PFSK-1 (cell line): ENCODE results near the gene DIP2C.

Experiments used
- FOXP2 ChIP-seq: optimal IDR thresholded peaks from 2 replicates; pipeline ENCODE3; 2011; ENCODE audit warnings: borderline replicate concordance, control low read depth, inconsistent platforms; ENCODE audit not compliant: insufficient read depth; ENCODE audit errors: extremely low read length, extremely low read depth
- POLR2AphosphoS5 ChIP-seq: IDR thresholded peaks from 2 replicates; pipeline ENCODE4 v1.6.1; 2012; ENCODE audit warnings: low read depth, mild to moderate bottlenecking, control low read depth, low read length, moderate library complexity
- SIN3A ChIP-seq: IDR thresholded peaks from 2 replicates; pipeline ENCODE4 v1.6.1; 2012; ENCODE audit warnings: mild to moderate bottlenecking, low read length, moderate library complexity, borderline replicate concordance; ENCODE audit not compliant: insufficient read depth
- TAF1 ChIP-seq: IDR thresholded peaks from 2 replicates; pipeline ENCODE4 v1.6.1; 2012; ENCODE audit warnings: low read length, control low read depth, borderline replicate concordance; ENCODE audit not compliant: insufficient read depth
- TF ChIP-seq, protein P1 (sequence below), 2 experiments: IDR thresholded peaks; 2 replicates each; pipeline versions ENCODE4 v1.6.1 to v1.8.0; 2011 to 2012; ENCODE audit warnings: low read depth in 2 of 2, low read length in 2 of 2, control low read depth in 1 of 2, inconsistent platforms in 1 of 2, mild to moderate bottlenecking in 1 of 2, moderate library complexity in 1 of 2; ENCODE audit not compliant: insufficient read depth in 1 of 2

Gene DIP2C

GRCh38 chr10:675532-675931 lies 13.9 kb downstream of the DIP2C start:
- TF ChIP-seq POLR2AphosphoS5 (no peak), TAF1 (no peak), SIN3A (no peak), FOXP2 (no peak)
- TF ChIP-seq, protein P1, sequence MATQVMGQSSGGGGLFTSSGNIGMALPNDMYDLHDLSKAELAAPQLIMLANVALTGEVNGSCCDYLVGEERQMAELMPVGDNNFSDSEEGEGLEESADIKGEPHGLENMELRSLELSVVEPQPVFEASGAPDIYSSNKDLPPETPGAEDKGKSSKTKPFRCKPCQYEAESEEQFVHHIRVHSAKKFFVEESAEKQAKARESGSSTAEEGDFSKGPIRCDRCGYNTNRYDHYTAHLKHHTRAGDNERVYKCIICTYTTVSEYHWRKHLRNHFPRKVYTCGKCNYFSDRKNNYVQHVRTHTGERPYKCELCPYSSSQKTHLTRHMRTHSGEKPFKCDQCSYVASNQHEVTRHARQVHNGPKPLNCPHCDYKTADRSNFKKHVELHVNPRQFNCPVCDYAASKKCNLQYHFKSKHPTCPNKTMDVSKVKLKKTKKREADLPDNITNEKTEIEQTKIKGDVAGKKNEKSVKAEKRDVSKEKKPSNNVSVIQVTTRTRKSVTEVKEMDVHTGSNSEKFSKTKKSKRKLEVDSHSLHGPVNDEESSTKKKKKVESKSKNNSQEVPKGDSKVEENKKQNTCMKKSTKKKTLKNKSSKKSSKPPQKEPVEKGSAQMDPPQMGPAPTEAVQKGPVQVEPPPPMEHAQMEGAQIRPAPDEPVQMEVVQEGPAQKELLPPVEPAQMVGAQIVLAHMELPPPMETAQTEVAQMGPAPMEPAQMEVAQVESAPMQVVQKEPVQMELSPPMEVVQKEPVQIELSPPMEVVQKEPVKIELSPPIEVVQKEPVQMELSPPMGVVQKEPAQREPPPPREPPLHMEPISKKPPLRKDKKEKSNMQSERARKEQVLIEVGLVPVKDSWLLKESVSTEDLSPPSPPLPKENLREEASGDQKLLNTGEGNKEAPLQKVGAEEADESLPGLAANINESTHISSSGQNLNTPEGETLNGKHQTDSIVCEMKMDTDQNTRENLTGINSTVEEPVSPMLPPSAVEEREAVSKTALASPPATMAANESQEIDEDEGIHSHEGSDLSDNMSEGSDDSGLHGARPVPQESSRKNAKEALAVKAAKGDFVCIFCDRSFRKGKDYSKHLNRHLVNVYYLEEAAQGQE (IDR thresholded peaks at IDR 0.05; ENCODE audit: insufficient read depth in 1 of 2, low read depth in 2 of 2, low read length in 2 of 2) = no peak

DNA sequence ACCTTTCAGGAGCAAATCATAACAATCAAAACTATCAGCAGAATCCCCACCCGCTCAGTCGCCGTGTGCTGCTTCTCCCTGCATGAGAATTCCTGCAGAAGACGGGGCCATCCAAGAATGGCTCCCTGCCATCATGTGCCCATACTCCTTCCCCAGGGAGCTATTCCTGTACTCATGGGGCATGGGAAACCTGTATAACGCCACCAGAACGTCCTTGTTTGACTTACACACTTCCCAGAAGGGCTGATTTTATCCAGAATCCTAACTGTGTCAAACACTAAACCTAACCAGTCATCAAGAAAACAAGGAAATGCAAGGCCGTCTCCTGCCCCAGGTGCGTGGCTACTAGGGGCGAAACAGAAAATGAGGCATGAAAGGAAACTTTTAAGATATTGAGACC lies 16.0 kb downstream of the DIP2C start:
- TF ChIP-seq SIN3A = no peak
- TF ChIP-seq POLR2AphosphoS5 = no peak
- TF ChIP-seq TAF1 = no peak
- TF ChIP-seq FOXP2 = no peak
- TF ChIP-seq, protein P1 (IDR thresholded peaks at IDR 0.05; ENCODE audit: insufficient read depth in 1 of 2, low read depth in 2 of 2, low read length in 2 of 2) = no peak

- no peak for TF ChIP-seq POLR2AphosphoS5
- no peak for TF ChIP-seq SIN3A
- TF ChIP-seq TAF1 = no peak
- no peak for TF ChIP-seq FOXP2
- TF ChIP-seq, protein P1 (IDR thresholded peaks at IDR 0.05; ENCODE audit: insufficient read depth in 1 of 2, low read depth in 2 of 2, low read length in 2 of 2) = no peak
These were observed 16.5 kb downstream of the DIP2C start for GRCh38 chr10:672992-673391.

- TF ChIP-seq, protein P1 (IDR thresholded peaks at IDR 0.05; ENCODE audit: insufficient read depth in 1 of 2, low read depth in 2 of 2, low read length in 2 of 2) = no peak
- TF ChIP-seq POLR2AphosphoS5 (no peak), FOXP2 (no peak), SIN3A (no peak), TAF1 (no peak)
These were observed 17.3 kb downstream of the DIP2C start for GRCh38 chr10:672203-672602.

- TF ChIP-seq POLR2AphosphoS5 (no peak), SIN3A (no peak), FOXP2 (no peak), TAF1 (no peak)
- TF ChIP-seq, protein P1 (IDR thresholded peaks at IDR 0.05; ENCODE audit: insufficient read depth in 1 of 2, low read depth in 2 of 2, low read length in 2 of 2) = no peak
These were observed 18.5 kb downstream of the DIP2C start for GRCh38 chr10:670990-671389.
